Prostate gland (tissue), 2 donors: ENCODE measurements around the gene NXPH4.

Source experiments
- POLR2A ChIP-seq: fragments of 450-650 bp; IDR thresholded peaks from one replicate; pipeline ENCODE4 v1.6.1; 2016; ENCODE audit warnings: antibody characterized with exemption, mild to moderate bottlenecking
- POLR2AphosphoS5 ChIP-seq: sonication (generic); formaldehyde crosslinking; IDR thresholded peaks from one replicate; pipeline ENCODE4 v1.6.1; 2017; ENCODE audit warnings: antibody characterized with exemption
- TF ChIP-seq, protein P1 (sequence below), 4 experiments: fragments of 200-600 bp in 2 of 4; fragments of 450-650 bp in 2 of 4; sonication (generic) in 2 of 4; IDR thresholded peaks; 1 replicate in 3 of 4; 2 replicates in 1 of 4; pipeline ENCODE4 v1.5.1; 2016 to 2019; ENCODE audit warnings: antibody characterized with exemption in 4 of 4, mild to moderate bottlenecking in 2 of 4, moderate library complexity in 2 of 4

DNA sequence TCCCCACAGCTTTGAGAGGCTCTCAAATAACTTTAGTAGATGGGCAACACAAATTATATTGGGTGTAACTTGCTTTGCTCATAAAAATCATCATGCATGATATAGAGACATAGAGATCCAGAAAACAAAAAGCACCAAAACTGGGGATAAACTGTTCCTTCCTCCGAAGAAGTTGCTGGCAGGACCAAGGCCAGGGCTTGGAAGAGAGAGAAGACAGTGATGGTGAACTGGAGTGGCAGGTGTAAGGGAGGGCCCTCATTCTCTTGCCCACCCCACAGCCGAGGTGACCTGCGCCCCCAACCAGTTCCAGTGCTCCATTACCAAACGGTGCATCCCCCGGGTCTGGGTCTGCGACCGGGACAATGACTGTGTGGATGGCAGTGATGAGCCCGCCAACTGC is 15.4 kb upstream of the NXPH4 start:
- TF ChIP-seq POLR2AphosphoS5 = no peak
- TF ChIP-seq, protein P1, sequence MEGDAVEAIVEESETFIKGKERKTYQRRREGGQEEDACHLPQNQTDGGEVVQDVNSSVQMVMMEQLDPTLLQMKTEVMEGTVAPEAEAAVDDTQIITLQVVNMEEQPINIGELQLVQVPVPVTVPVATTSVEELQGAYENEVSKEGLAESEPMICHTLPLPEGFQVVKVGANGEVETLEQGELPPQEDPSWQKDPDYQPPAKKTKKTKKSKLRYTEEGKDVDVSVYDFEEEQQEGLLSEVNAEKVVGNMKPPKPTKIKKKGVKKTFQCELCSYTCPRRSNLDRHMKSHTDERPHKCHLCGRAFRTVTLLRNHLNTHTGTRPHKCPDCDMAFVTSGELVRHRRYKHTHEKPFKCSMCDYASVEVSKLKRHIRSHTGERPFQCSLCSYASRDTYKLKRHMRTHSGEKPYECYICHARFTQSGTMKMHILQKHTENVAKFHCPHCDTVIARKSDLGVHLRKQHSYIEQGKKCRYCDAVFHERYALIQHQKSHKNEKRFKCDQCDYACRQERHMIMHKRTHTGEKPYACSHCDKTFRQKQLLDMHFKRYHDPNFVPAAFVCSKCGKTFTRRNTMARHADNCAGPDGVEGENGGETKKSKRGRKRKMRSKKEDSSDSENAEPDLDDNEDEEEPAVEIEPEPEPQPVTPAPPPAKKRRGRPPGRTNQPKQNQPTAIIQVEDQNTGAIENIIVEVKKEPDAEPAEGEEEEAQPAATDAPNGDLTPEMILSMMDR (IDR thresholded peaks at IDR 0.05) = no peak
- TF ChIP-seq POLR2A = no peak
